ENCODE measurements around the gene LUC7L3.

GRCh38 chr17:50745631-50746030 lies 26.2 kb downstream of the LUC7L3 start:
- no peak for TF ChIP-seq ZSCAN29 (IDR thresholded peaks at IDR 0.05)
- TF ChIP-seq, protein P1, sequence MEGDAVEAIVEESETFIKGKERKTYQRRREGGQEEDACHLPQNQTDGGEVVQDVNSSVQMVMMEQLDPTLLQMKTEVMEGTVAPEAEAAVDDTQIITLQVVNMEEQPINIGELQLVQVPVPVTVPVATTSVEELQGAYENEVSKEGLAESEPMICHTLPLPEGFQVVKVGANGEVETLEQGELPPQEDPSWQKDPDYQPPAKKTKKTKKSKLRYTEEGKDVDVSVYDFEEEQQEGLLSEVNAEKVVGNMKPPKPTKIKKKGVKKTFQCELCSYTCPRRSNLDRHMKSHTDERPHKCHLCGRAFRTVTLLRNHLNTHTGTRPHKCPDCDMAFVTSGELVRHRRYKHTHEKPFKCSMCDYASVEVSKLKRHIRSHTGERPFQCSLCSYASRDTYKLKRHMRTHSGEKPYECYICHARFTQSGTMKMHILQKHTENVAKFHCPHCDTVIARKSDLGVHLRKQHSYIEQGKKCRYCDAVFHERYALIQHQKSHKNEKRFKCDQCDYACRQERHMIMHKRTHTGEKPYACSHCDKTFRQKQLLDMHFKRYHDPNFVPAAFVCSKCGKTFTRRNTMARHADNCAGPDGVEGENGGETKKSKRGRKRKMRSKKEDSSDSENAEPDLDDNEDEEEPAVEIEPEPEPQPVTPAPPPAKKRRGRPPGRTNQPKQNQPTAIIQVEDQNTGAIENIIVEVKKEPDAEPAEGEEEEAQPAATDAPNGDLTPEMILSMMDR (IDR thresholded peaks at IDR 0.05 in 2 of 3, conservative IDR thresholded peaks at IDR 0.05 in 1 of 3; ENCODE audit: control insufficient read depth in 2 of 3, extremely low read depth in 1 of 3, insufficient read depth in 1 of 3, low read depth in 3 of 3, low read length in 3 of 3) = no peak

Data from GM12878 (cell line).